KMS-11 (cell line): ENCODE data around the gene NGF.

ENCODE experiments used
- H2AFZ ChIP-seq: fragments of 200-600 bp; sonication (generic); 2 replicates; pipeline ENCODE4 v1.6.1; 2016; ENCODE audit warnings: antibody characterized with exemption, mixed run types, low read depth
- H3K27ac ChIP-seq: fragments of 200-600 bp; sonication (generic); 2 replicates; pipeline ENCODE4 v1.6.1; 2016; ENCODE audit warnings: mild to moderate bottlenecking, mixed run types
- H3K27me3 ChIP-seq: fragments of 200-600 bp; sonication (generic); 2 replicates; pipeline ENCODE4 v1.6.1; 2017; ENCODE audit warnings: mild to moderate bottlenecking, low read depth, mixed run types, moderate library complexity; ENCODE audit not compliant: insufficient read depth
- H3K36me3 ChIP-seq: fragments of 200-600 bp; sonication (generic); 2 replicates; pipeline ENCODE4 v1.6.1; 2017; ENCODE audit warnings: mild to moderate bottlenecking, mixed run types; ENCODE audit not compliant: insufficient read depth
- H3K4me1 ChIP-seq: fragments of 200-600 bp; sonication (generic); 2 replicates; pipeline ENCODE4 v1.6.1; 2016; ENCODE audit warnings: mild to moderate bottlenecking, low read depth, mixed run types; ENCODE audit not compliant: poor library complexity, severe bottlenecking
- H3K4me2 ChIP-seq: fragments of 200-600 bp; sonication (generic); 2 replicates; pipeline ENCODE4 v1.7.0; 2016; ENCODE audit warnings: mild to moderate bottlenecking, mixed run types
- H3K4me3 ChIP-seq: fragments of 200-600 bp; sonication (generic); IDR thresholded peaks from 2 replicates; pipeline ENCODE4 v1.6.1; 2017; ENCODE audit warnings: low read depth, low read length, mixed read lengths; ENCODE audit not compliant: insufficient read depth
- H3K79me2 ChIP-seq: fragments of 200-600 bp; sonication (generic); 2 replicates; pipeline ENCODE4 v1.6.1; 2016; ENCODE audit warnings: low read depth, mixed run types; ENCODE audit not compliant: insufficient read depth
- H3K9ac ChIP-seq: fragments of 200-600 bp; sonication (generic); 2 replicates; pipeline ENCODE4 v1.6.1; 2016; ENCODE audit warnings: mild to moderate bottlenecking, mixed run types
- H4K20me1 ChIP-seq: fragments of 200-600 bp; sonication (generic); 2 replicates; pipeline ENCODE4 v1.6.1; 2016; ENCODE audit warnings: mild to moderate bottlenecking, mixed run types; ENCODE audit not compliant: insufficient read depth
- CTCF ChIP-seq: fragments of 200-600 bp; sonication (generic); conservative IDR thresholded peaks from 2 replicates; pipeline ENCODE4 v1.6.1; 2017; ENCODE audit warnings: low read depth, mild to moderate bottlenecking, antibody characterized with exemption, low read length, moderate library complexity, mixed read lengths

Gene NGF

DNA sequence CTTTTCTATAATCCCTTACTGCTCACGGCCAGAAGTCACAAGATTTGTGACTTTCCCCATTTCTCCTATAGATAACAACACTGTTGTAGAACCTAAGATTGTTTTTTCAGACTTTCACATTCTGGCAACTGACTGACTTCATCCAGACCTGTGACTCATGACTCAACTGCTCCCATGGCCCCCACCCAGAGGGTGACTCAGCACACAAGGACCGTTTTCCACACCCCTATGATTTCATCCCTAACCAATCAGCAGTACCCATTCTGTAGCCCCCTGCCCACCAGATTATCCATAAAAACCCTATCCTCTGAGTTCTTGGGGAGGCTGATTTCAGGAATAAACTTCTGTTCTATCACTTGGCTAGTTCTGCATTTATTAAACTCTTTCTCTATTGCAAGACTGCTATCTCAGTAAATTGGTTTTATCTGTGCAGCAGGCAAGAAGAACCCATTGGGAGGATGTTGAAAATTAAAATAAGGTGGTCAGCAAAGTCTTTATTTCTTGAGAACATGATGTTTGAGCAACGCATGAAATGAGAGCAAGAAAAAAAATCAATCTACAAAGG lies 79.7 kb downstream of the NGF start:
- Histone ChIP-seq H3K27ac (no peak overlapping the region), H3K4me2 (no peak overlapping the region), H3K4me1 (no peaks in the 10 kb centered on the region), H3K36me3 (no peaks in the 10 kb centered on the region), H3K9ac (no peak overlapping the region), H3K27me3 (no peaks in the 10 kb centered on the region), H2AFZ (no peak overlapping the region), H4K20me1 (no peaks in the 10 kb centered on the region), H3K79me2 (no peaks in the 10 kb centered on the region), H3K4me3 (no peak overlapping the region)
- no peak for TF ChIP-seq CTCF

DNA sequence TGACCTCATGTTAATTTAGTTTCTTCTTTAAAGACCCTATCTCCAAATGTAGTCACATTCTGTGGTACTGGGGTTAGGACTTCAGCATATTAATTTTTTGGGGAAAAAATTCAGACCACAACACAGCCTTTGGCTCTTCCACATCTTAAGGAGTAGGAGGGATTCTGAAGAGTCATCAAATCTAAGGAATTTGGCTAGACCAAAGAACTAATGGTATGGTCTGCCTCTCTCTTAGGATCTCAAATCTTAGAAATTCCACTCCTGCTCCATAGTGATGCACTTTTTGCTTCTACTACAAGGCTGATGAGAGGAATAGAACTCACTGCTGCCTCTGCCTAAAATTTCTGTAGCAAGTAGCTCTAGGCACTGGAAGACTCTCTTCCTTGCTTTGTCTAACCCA lies 80.5 kb downstream of the NGF start:
- Histone ChIP-seq H3K27me3 (no peaks in the 10 kb centered on the region), H2AFZ (no peak overlapping the region)
- no peak for TF ChIP-seq CTCF

DNA sequence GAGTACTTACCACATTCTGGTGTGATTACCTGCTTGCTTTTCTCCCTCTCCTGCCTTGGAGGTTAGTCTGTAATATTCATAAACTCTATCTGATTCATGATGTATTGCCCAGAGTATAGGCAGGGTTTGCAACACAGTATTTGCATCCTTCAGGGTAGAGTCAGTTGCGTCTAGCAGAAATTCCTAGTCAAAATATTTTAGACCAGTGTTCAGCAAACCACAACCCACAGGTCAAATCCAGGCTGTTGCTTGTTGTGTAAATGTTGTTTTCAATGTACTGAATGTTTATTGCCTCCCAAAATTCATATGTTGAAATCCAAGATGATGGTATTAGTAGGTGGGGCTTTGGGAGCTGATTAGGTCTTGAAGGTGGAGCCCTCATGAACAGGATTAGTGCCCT lies 82.9 kb downstream of the NGF start:
- no peak for TF ChIP-seq CTCF
- no peaks in the 10 kb centered on the region for H4K20me1 ChIP-seq

More for the DNA sequence above, 80.5 kb downstream of the NGF start:
- Histone ChIP-seq H4K20me1 (no peaks in the 10 kb centered on the region), H3K4me3 (no peak overlapping the region), H3K27ac (no peak overlapping the region), H3K9ac (no peak overlapping the region), H3K4me2 (no peak overlapping the region), H3K36me3 (no peaks in the 10 kb centered on the region), H3K4me1 (no peaks in the 10 kb centered on the region), H3K79me2 (no peaks in the 10 kb centered on the region)

DNA sequence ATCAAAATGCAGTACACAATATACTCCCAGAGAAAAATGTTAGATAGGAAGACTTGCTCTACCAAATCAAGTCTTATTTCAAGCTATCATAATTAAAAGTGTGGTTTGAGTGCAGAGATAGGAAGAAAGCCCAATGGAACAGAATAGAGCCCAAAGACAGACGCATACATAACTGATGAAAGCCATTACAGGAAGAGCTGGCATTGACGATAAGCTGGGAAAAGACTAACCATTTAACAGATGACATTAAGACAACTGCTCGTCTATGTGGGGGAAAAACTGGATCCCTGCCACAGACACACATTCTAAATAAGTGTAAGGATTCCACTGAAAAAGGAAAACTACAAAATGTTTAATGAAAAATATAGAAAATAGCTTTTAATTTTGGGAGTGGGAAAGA lies 85.5 kb downstream of the NGF start:
- Histone ChIP-seq H3K9ac (no peak overlapping the region), H3K36me3 (no peaks in the 10 kb centered on the region), H2AFZ (no peak overlapping the region), H4K20me1 (no peaks in the 10 kb centered on the region), H3K4me1 (no peaks in the 10 kb centered on the region), H3K4me2 (no peak overlapping the region), H3K4me3 (no peak overlapping the region), H3K27ac (no peak overlapping the region), H3K27me3 (no peaks in the 10 kb centered on the region), H3K79me2 (no peaks in the 10 kb centered on the region)
- no peak for TF ChIP-seq CTCF

More for the DNA sequence above, 82.9 kb downstream of the NGF start:
- Histone ChIP-seq H3K79me2 (no peaks in the 10 kb centered on the region), H3K27ac (no peak overlapping the region), H2AFZ (no peak overlapping the region), H3K36me3 (no peaks in the 10 kb centered on the region), H3K4me2 (no peak overlapping the region), H3K9ac (no peak overlapping the region), H3K4me3 (no peak overlapping the region), H3K27me3 (no peaks in the 10 kb centered on the region), H3K4me1 (no peaks in the 10 kb centered on the region)
